HepG2 (cell line): ENCODE measurements around the gene CAND2. TPM values are rescaled to one million over a fixed set of nuclear protein-coding genes. Genes with fewer than 3 reads are reported as not detected.
A peak's percentile ranks its signal among the peaks of the same experiment; 100 is the strongest.

Source experiments
- ATAC-seq: fragments of 200-7000 bp; cut with Tn5 transposase; 3 replicates; pipeline ENCODE4 v1.9.1; 2020; ENCODE audit warnings: mild to moderate bottlenecking, moderate library complexity
- BruUV-seq: library from RNA; stranded (reverse); fragments of 400-500 nt; replicated peaks from 2 replicates; lab custom pipeline; 2021; lab: Mats Ljungman, UMichigan
- CTCF ChIA-PET: fragments of 300-600 bp; formaldehyde crosslinking; extraction: SDS; loops from one replicate; lab custom pipeline; 2021; ENCODE audit warnings: low total read pairs, inconsistent platforms, low intra/inter-chr PET ratio; lab: Yijun Ruan, JAX
- POLR2A ChIA-PET: fragments of 350-600 bp; sonication (Branson Sonifier 250); formaldehyde crosslinking; loops from one replicate; lab custom pipeline; 2020; ENCODE audit warnings: antibody characterized with exemption, inconsistent platforms; lab: Yijun Ruan, JAX
- DNase-seq: peaks from one replicate; pipeline ENCODE4 v3.0.0-alpha.2; 2015; ENCODE audit warnings: low spot score
- FAIRE-seq: peaks from 3 replicates; lab custom pipeline; 2011; peaks lifted over from hg19 to GRCh38; lab: Jason Lieb, UNC
- H2AFZ ChIP-seq: one replicate; pipeline ENCODE4 v1.6.1; 2011; ENCODE audit warnings: low read length, inconsistent platforms
- H3K27ac ChIP-seq: fragments of 300-600 bp; 3 replicates; pipeline ENCODE4 v1.8.0; 2011; ENCODE audit warnings: mixed run types, mild to moderate bottlenecking, mixed read lengths, low read length, inconsistent platforms; ENCODE audit not compliant: insufficient read depth; ENCODE audit errors: extremely low read length
- H3K27me3 ChIP-seq, 2 experiments: fragments of 200-600 bp in 1 of 2; 2 replicates in 1 of 2; 3 replicates in 1 of 2; pipeline versions ENCODE4 v1.6.0 to v1.8.0; 2011; ENCODE audit warnings: low read length in 2 of 2, mild to moderate bottlenecking in 2 of 2, moderate library complexity in 2 of 2, inconsistent platforms in 1 of 2; ENCODE audit not compliant: insufficient read depth in 2 of 2, control insufficient read depth in 1 of 2
- H3K36me3 ChIP-seq, 2 experiments: fragments of 200-600 bp in 1 of 2; replicated peaks in 1 of 2; 2 replicates in 1 of 2; 3 replicates in 1 of 2; pipeline versions ENCODE4 v1.5.1 to v1.8.0; 2011; ENCODE audit warnings: low read length in 2 of 2, inconsistent platforms in 1 of 2; ENCODE audit not compliant: insufficient read depth in 2 of 2, control insufficient read depth in 1 of 2
- H3K4me1 ChIP-seq: 2 replicates; pipeline ENCODE4 v1.5.1; 2012; ENCODE audit warnings: low read length, inconsistent platforms; ENCODE audit not compliant: insufficient read depth
- H3K4me2 ChIP-seq: 2 replicates; pipeline ENCODE4 v1.6.0; 2011; ENCODE audit warnings: low read depth, low read length, inconsistent platforms
- H3K4me3 ChIP-seq, 3 experiments: fragments of 200-600 bp in 1 of 3; sonication (generic), shearing (Covaris generic) in 1 of 3; replicated peaks in 1 of 3; 2 replicates each; pipeline ENCODE4 v1.5.1; 2011 to 2016; ENCODE audit warnings: low read length in 3 of 3, inconsistent platforms in 2 of 3, low read depth in 2 of 3, mild to moderate bottlenecking in 2 of 3, control low read depth in 1 of 3, mixed read lengths in 1 of 3; ENCODE audit not compliant: insufficient read depth in 1 of 3
- H3K79me2 ChIP-seq: one replicate; pipeline ENCODE4 v1.6.1; 2011; ENCODE audit warnings: low read length, inconsistent platforms; ENCODE audit not compliant: insufficient read depth
- H3K9ac ChIP-seq: 2 replicates; pipeline ENCODE4 v1.6.0; 2011; ENCODE audit warnings: mild to moderate bottlenecking, low read depth, low read length, inconsistent platforms; ENCODE audit not compliant: insufficient read depth
- H3K9me3 ChIP-seq: 2 replicates; pipeline ENCODE4 v1.5.1; 2012; ENCODE audit warnings: mild to moderate bottlenecking, low read length
- H4K20me1 ChIP-seq: 2 replicates; pipeline ENCODE4 v1.6.0; 2011; ENCODE audit warnings: inconsistent platforms, mild to moderate bottlenecking, low read length, moderate library complexity; ENCODE audit not compliant: insufficient read depth
- ADNP ChIP-seq: sonication (generic); formaldehyde crosslinking; IDR thresholded peaks from 2 replicates; pipeline ENCODE4 v1.4.0; 2020; ENCODE audit warnings: missing genetic modification reagents
- AKAP8 ChIP-seq: sonication (generic); formaldehyde crosslinking; IDR thresholded peaks from 2 replicates; pipeline ENCODE4 v1.5.1; 2020; ENCODE audit warnings: mild to moderate bottlenecking, missing genetic modification reagents
- ETV5 ChIP-seq: IDR thresholded peaks from 2 replicates; pipeline ENCODE4 v1.6.1; 2018; ENCODE audit warnings: missing biosample characterization, missing genetic modification reagents, inconsistent platforms, borderline replicate concordance
- FOXO1 ChIP-seq: sonication (generic); formaldehyde crosslinking; IDR thresholded peaks from 2 replicates; pipeline ENCODE4 v1.4.0; 2020; ENCODE audit warnings: missing genetic modification reagents
- GABPA ChIP-seq, 2 experiments: IDR thresholded peaks; 2 replicates each; pipeline ENCODE4 v1.6.1; 2011 to 2016; ENCODE audit warnings: low read depth in 2 of 2, low read length in 1 of 2, missing biosample characterization in 1 of 2, missing genetic modification characterization in 1 of 2
- IRX3 ChIP-seq: sonication (generic); formaldehyde crosslinking; IDR thresholded peaks from 2 replicates; pipeline ENCODE4 v1.8.1; 2023; ENCODE audit warnings: mild to moderate bottlenecking, low read depth, missing genetic modification reagents, borderline replicate concordance
- PHF21A ChIP-seq: sonication (generic); formaldehyde crosslinking; IDR thresholded peaks from 2 replicates; pipeline ENCODE4 v1.5.0; 2020; ENCODE audit warnings: mild to moderate bottlenecking, missing genetic modification reagents
- SAFB2 ChIP-seq: sonication (generic); formaldehyde crosslinking; IDR thresholded peaks from 2 replicates; pipeline ENCODE4 v1.5.1; 2020; ENCODE audit warnings: missing genetic modification reagents, low read depth, mild to moderate bottlenecking, borderline replicate concordance
- SKI ChIP-seq: fragments of 450-650 bp; IDR thresholded peaks from one replicate; pipeline ENCODE4 v1.6.1; 2018; ENCODE audit warnings: mild to moderate bottlenecking; ENCODE audit not compliant: partially characterized antibody
- ZNF260 ChIP-seq: sonication (generic); formaldehyde crosslinking; IDR thresholded peaks from 2 replicates; pipeline ENCODE4 v1.4.0; 2020; ENCODE audit warnings: missing genetic modification reagents, low read depth, mild to moderate bottlenecking, borderline replicate concordance
- ZNF543 ChIP-seq: sonication (generic); formaldehyde crosslinking; IDR thresholded peaks from 2 replicates; pipeline ENCODE4 v1.4.0; 2020; ENCODE audit warnings: mild to moderate bottlenecking, missing genetic modification reagents
- ZNF768 ChIP-seq: sonication (generic); formaldehyde crosslinking; IDR thresholded peaks from 2 replicates; pipeline ENCODE4 v1.4.0; 2020; ENCODE audit warnings: missing genetic modification reagents
- ZNF782 ChIP-seq: sonication (generic); formaldehyde crosslinking; IDR thresholded peaks from 2 replicates; pipeline ENCODE4 v1.4.0; 2020; ENCODE audit warnings: missing genetic modification reagents, mild to moderate bottlenecking, borderline replicate concordance
- ZNF790 ChIP-seq: sonication (generic); formaldehyde crosslinking; IDR thresholded peaks from 2 replicates; pipeline ENCODE4 v1.8.0; 2022; ENCODE audit warnings: missing genetic modification reagents, mild to moderate bottlenecking, borderline replicate concordance
- WGBS: methylation state at CpG from one replicate; pipeline ENCODE4 v1.1.6; 2017; ENCODE audit warnings: low lambda C conversion rate; 5-methylcytosine and 5-hydroxymethylcytosine counted together
- in situ Hi-C: cut with HindIII; loops from 2 replicates; pipeline ENCODE4 v1.10.0; 2017; ENCODE audit warnings: low pct_unique_long_range_greater_than_20kb; ENCODE audit not compliant: extremely low pct_ligation_motif_present
- intact Hi-C: fragments of 100-400 bp; cut with micrococcal nuclease; formaldehyde crosslinking; loops from one replicate; pipeline ENCODE4 v1.10.0; 2022; ENCODE audit not compliant: unreplicated experiment
- polyA plus RNA-seq, 8 experiments: library from polyadenylated mRNA; depleted of rRNA in 3 of 8; stranded (reverse) in 7 of 8; unstranded in 1 of 8; fragments of >200 nt; fragmentation: Illumina TruSeq in 4 of 8; extraction: Trizol in 4 of 8; gene quantifications; 2 replicates each; pipeline versions ENCODE4 v1.2.1 to v1.2.3, GENCODE V29; 2011 to 2016; ENCODE audit warnings: low read depth in 4 of 8, missing spikeins in 1 of 8, mixed read lengths in 1 of 8; ENCODE audit not compliant: insufficient read depth in 1 of 8
- total RNA-seq, 5 experiments: library from RNA; depleted of rRNA; stranded (reverse); fragments of >200 nt; fragmentation: Illumina TruSeq; extraction: Trizol; gene quantifications; 2 replicates each; pipeline ENCODE4 v1.2.3, GENCODE V29; 2016; ENCODE audit warnings: low read depth in 1 of 5
- TF ChIP-seq, protein P1 (sequence below): sonication (generic); formaldehyde crosslinking; IDR thresholded peaks from 2 replicates; pipeline ENCODE4 v1.4.0; 2020; ENCODE audit warnings: missing genetic modification reagents
- TF ChIP-seq, protein P2 (sequence below): sonication (generic); formaldehyde crosslinking; conservative IDR thresholded peaks from 2 replicates; pipeline ENCODE4 v1.5.0; 2020; ENCODE audit warnings: missing genetic modification reagents
- TF ChIP-seq, protein P3 (sequence below): IDR thresholded peaks from 2 replicates; pipeline ENCODE4 v1.6.1; 2018; ENCODE audit warnings: missing genetic modification reagents, mild to moderate bottlenecking, missing compliant biosample characterization

The CAND2 gene
- total and polyA plus RNA-seq, 2 of the 13 experiments (the other 11 are each of a cell fraction or from before 2014, with no cell fraction given), result 0.01 TPM; not detected in 1

GRCh38 chr3:12774619-12775018 is 21.9 kb upstream of the CAND2 start:
- H3K9ac ChIP-seq, result no peak overlapping the region
- H3K79me2 ChIP-seq, result no peaks in the 10 kb centered on the region
- no peaks in the 10 kb centered on the region for H4K20me1 ChIP-seq
- no peak overlapping the region for H3K27ac ChIP-seq
- POLR2A ChIA-PET, result no interaction called here
- peak; percentile 30; the same call in 1 of the 2 replicates for TF ChIP-seq ZNF768 (CRISPR knock-in tag)
- TF ChIP-seq SAFB2 (CRISPR knock-in tag), result no peak
- no peak for ATAC-seq
- DNase-seq, result no peak
- WGBS, result 7% methylated on average over 3 of the region's 4 CpGs
- H3K4me3 ChIP-seq, result no peak overlapping the region
- FAIRE-seq, result no peak
- H3K36me3 ChIP-seq, result no peaks in the 10 kb centered on the region
- peaks cover 0 to 20% of the 10 kb centered on the region in 2 experiments; a peak in 4 of 5 replicates for H3K27me3 ChIP-seq
- CTCF ChIA-PET, result no interaction called here
- no TSS peak for BruUV-seq
- in situ Hi-C loops, result no loop called here
- no peak overlapping the region for H3K4me2 ChIP-seq
- H3K4me1 ChIP-seq, result no peaks in the 10 kb centered on the region
- H3K9me3 ChIP-seq, result no peaks in the 10 kb centered on the region
- intact Hi-C loops, result no loop called here
- no peak overlapping the region for H2AFZ ChIP-seq

- intact Hi-C loops, result no loop called here
- BruUV-seq, result no TSS peak
- Histone ChIP-seq H4K20me1 (no peaks in the 10 kb centered on the region), H3K4me1 (no peaks in the 10 kb centered on the region), H2AFZ (no peak overlapping the region), H3K36me3 (no peaks in the 10 kb centered on the region), H3K79me2 (no peaks in the 10 kb centered on the region), H3K27me3 (peaks cover 0 to 20% of the 10 kb centered on the region in 2 experiments; a peak in 4 of 5 replicates), H3K9me3 (no peaks in the 10 kb centered on the region), H3K9ac (no peak overlapping the region), H3K27ac (no peak overlapping the region), H3K4me2 (no peak overlapping the region), H3K4me3 (no peak overlapping the region)
- ChIA-PET POLR2A (no interaction called here), CTCF (no interaction called here)
- FAIRE-seq, result no peak
- ATAC-seq, result no peak
- in situ Hi-C loops, result no loop called here
- 0% methylated on average over 1 of the region's 1 CpG for WGBS
- DNase-seq, result no peak
- TF ChIP-seq IRX3 (CRISPR knock-in tag) (no peak), ZNF543 (CRISPR knock-in tag) (no peak), ETV5 (CRISPR knock-in tag) (no peak), SKI (no peak), FOXO1 (CRISPR knock-in tag) (no peak), PHF21A (CRISPR knock-in tag) (no peak), ZNF782 (no peak), GABPA (IDR thresholded peaks at IDR 0.05; ENCODE audit: low read depth, low read length) (no peak), GABPA (CRISPR knock-in tag; IDR thresholded peaks at IDR 0.05; ENCODE audit: low read depth) (no peak), AKAP8 (CRISPR knock-in tag) (no peak), ADNP (no peak), ZNF790 (CRISPR knock-in tag) (no peak), ZNF260 (CRISPR knock-in tag) (no peak)
- TF ChIP-seq, protein P1, sequence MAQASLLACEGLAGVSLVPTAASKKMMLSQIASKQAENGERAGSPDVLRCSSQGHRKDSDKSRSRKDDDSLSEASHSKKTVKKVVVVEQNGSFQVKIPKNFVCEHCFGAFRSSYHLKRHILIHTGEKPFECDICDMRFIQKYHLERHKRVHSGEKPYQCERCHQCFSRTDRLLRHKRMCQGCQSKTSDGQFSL (CRISPR knock-in tag), result no peak
- TF ChIP-seq, protein P2, sequence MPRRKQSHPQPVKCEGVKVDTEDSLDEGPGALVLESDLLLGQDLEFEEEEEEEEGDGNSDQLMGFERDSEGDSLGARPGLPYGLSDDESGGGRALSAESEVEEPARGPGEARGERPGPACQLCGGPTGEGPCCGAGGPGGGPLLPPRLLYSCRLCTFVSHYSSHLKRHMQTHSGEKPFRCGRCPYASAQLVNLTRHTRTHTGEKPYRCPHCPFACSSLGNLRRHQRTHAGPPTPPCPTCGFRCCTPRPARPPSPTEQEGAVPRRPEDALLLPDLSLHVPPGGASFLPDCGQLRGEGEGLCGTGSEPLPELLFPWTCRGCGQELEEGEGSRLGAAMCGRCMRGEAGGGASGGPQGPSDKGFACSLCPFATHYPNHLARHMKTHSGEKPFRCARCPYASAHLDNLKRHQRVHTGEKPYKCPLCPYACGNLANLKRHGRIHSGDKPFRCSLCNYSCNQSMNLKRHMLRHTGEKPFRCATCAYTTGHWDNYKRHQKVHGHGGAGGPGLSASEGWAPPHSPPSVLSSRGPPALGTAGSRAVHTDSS (CRISPR knock-in tag), result no peak
- TF ChIP-seq, protein P3, sequence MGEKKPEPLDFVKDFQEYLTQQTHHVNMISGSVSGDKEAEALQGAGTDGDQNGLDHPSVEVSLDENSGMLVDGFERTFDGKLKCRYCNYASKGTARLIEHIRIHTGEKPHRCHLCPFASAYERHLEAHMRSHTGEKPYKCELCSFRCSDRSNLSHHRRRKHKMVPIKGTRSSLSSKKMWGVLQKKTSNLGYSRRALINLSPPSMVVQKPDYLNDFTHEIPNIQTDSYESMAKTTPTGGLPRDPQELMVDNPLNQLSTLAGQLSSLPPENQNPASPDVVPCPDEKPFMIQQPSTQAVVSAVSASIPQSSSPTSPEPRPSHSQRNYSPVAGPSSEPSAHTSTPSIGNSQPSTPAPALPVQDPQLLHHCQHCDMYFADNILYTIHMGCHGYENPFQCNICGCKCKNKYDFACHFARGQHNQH (CRISPR knock-in tag), result no peak
Measured at GRCh38 chr3:12775226-12775625, 21.3 kb upstream of the CAND2 start.
